Liver (tissue), 9 donors: Measurements from ENCODE around the gene GPI. TPM values are rescaled to one million over a fixed set of nuclear protein-coding genes. Genes with fewer than 3 reads are reported as not detected.

Experiments used
- DNase-seq: peaks from one replicate; pipeline ENCODE4 v3.0.0-alpha.2; 2017; ENCODE audit warnings: low spot score
- H3K27ac ChIP-seq, 2 donors: one replicate each; pipeline ENCODE4 v1.7.0; 2013; ENCODE audit warnings: inconsistent platforms in 2 of 2, low read length in 2 of 2, control low read depth in 1 of 2, low read depth in 1 of 2, mild to moderate bottlenecking in 1 of 2
- H3K27me3 ChIP-seq, 4 donors: one replicate each; pipeline versions ENCODE4 v1.6.1 to v1.7.0; 2013; ENCODE audit warnings: low read length in 3 of 4, inconsistent platforms in 1 of 4, mild to moderate bottlenecking in 1 of 4, moderate library complexity in 1 of 4; ENCODE audit not compliant: control insufficient read depth in 4 of 4, insufficient read depth in 4 of 4
- H3K36me3 ChIP-seq, 4 donors: one replicate each; pipeline versions ENCODE4 v1.6.1 to v1.7.0; 2013; ENCODE audit warnings: low read length in 3 of 4, mild to moderate bottlenecking in 3 of 4, low read depth in 1 of 4, moderate library complexity in 1 of 4; ENCODE audit not compliant: control insufficient read depth in 4 of 4, insufficient read depth in 3 of 4
- H3K4me1 ChIP-seq, 4 donors: one replicate each; pipeline versions ENCODE4 v1.6.1 to v1.7.0; 2013; ENCODE audit warnings: low read length in 3 of 4, mild to moderate bottlenecking in 3 of 4, moderate library complexity in 1 of 4; ENCODE audit not compliant: control insufficient read depth in 4 of 4, insufficient read depth in 4 of 4
- H3K4me3 ChIP-seq, 3 donors: one replicate each; pipeline versions ENCODE4 v1.6.1 to v1.7.0; 2013; ENCODE audit warnings: low read length in 3 of 3, control low read depth in 1 of 3, low read depth in 1 of 3, mild to moderate bottlenecking in 1 of 3
- H3K9ac ChIP-seq, 2 donors: one replicate each; pipeline ENCODE4 v1.7.0; 2013; ENCODE audit warnings: low read length in 2 of 2, mild to moderate bottlenecking in 2 of 2, moderate library complexity in 2 of 2, control low read depth in 1 of 2, low read depth in 1 of 2
- H3K9me3 ChIP-seq, 4 donors: one replicate each; pipeline versions ENCODE4 v1.6.1 to v1.7.0; 2013; ENCODE audit warnings: low read length in 3 of 4; ENCODE audit not compliant: control insufficient read depth in 4 of 4
- EGR1 ChIP-seq, 2 donors: IDR thresholded peaks; 2 replicates each; pipeline ENCODE4 v1.6.1; 2016 to 2018; ENCODE audit warnings: antibody characterized with exemption in 2 of 2, low read depth in 2 of 2
- FOXA1 ChIP-seq: IDR thresholded peaks from 2 replicates; pipeline ENCODE4 v1.6.1; 2016; ENCODE audit warnings: antibody characterized with exemption
- FOXA2 ChIP-seq: IDR thresholded peaks from 2 replicates; pipeline ENCODE4 v1.6.1; 2016; ENCODE audit warnings: antibody characterized with exemption
- HNF4A ChIP-seq, 2 donors: conservative IDR thresholded peaks; 2 replicates each; pipeline ENCODE4 v1.6.1; 2016; ENCODE audit warnings: antibody characterized with exemption in 2 of 2, mild to moderate bottlenecking in 2 of 2
- HNF4G ChIP-seq: IDR thresholded peaks from 2 replicates; pipeline ENCODE4 v1.6.1; 2016; ENCODE audit warnings: antibody characterized with exemption
- JUND ChIP-seq, 2 donors: IDR thresholded peaks; 2 replicates each; pipeline ENCODE4 v1.6.1; 2016; ENCODE audit warnings: antibody characterized with exemption in 2 of 2
- NR2F2 ChIP-seq: IDR thresholded peaks from 2 replicates; pipeline ENCODE4 v1.6.1; 2016; ENCODE audit warnings: antibody characterized with exemption
- RAD21 ChIP-seq, 2 donors: IDR thresholded peaks; 2 replicates each; pipeline ENCODE4 v1.6.1; 2016; ENCODE audit warnings: antibody characterized with exemption in 2 of 2, mild to moderate bottlenecking in 2 of 2
- REST ChIP-seq: IDR thresholded peaks from 2 replicates; pipeline ENCODE4 v1.6.1; 2016; ENCODE audit warnings: antibody characterized with exemption, mild to moderate bottlenecking
- RXRA ChIP-seq, 2 donors: IDR thresholded peaks; 2 replicates each; pipeline ENCODE4 v1.6.1; 2017 to 2018; ENCODE audit warnings: antibody characterized with exemption in 2 of 2, mild to moderate bottlenecking in 1 of 2
- SP1 ChIP-seq: IDR thresholded peaks from 2 replicates; pipeline ENCODE4 v1.6.1; 2018; ENCODE audit warnings: antibody characterized with exemption, mild to moderate bottlenecking
- TAF1 ChIP-seq: conservative IDR thresholded peaks from 2 replicates; pipeline ENCODE4 v1.6.1; 2016; ENCODE audit warnings: antibody characterized with exemption, mild to moderate bottlenecking
- WGBS: extraction: QIAGEN DNeasy Blood & Tissue Kit; methylation state at CpG from one replicate; pipeline ENCODE4 v1.1.7; 2013; 5-methylcytosine and 5-hydroxymethylcytosine counted together
- polyA plus RNA-seq, 2 donors: library from polyadenylated mRNA; stranded (reverse) in 1 of 2; unstranded in 1 of 2; fragments of 200-250 nt in 1 of 2; fragments of >200 nt in 1 of 2; fragmentation: Nextera tagmentation in 1 of 2; extraction: Ambion mirVana in 1 of 2; gene quantifications; one replicate each; pipeline versions ENCODE4 v1.2.1 to v1.2.3, GENCODE V29; 2013 to 2015
- total RNA-seq, 2 donors: library from RNA; depleted of rRNA; stranded (reverse); fragments of >200 nt; gene quantifications; one replicate each; pipeline ENCODE4 v1.2.3, GENCODE V29; 2014
- TF ChIP-seq, protein P1 (sequence below): IDR thresholded peaks from 2 replicates; pipeline ENCODE4 v1.6.1; 2016; ENCODE audit warnings: antibody characterized with exemption
- TF ChIP-seq, protein P2 (sequence below): fragments of 150-350 bp; IDR thresholded peaks from 2 replicates; pipeline ENCODE4 v1.5.1; 2017; ENCODE audit warnings: improper control_type of control experiment, low read depth, low read length; ENCODE audit not compliant: missing input control
- TF ChIP-seq, protein P3 (sequence below): IDR thresholded peaks from 2 replicates; pipeline ENCODE4 v1.6.1; 2016; ENCODE audit warnings: antibody characterized with exemption
- TF ChIP-seq, protein P4 (sequence below): IDR thresholded peaks from 2 replicates; pipeline ENCODE4 v1.6.1; 2016; ENCODE audit warnings: antibody characterized with exemption
- donor health status: healthy.
- donor health status: healthy.
- donor health status: healthy.
- donor health status: healthy.
- donor health status: healthy.

The GPI gene
- 100 to 1,000 TPM in 1 of 2 donors, 10 to 100 TPM in 1; 61.8 to 182 TPM for total RNA-seq
- 100 to 1,000 TPM; 133 to 191 TPM for polyA plus RNA-seq

DNA sequence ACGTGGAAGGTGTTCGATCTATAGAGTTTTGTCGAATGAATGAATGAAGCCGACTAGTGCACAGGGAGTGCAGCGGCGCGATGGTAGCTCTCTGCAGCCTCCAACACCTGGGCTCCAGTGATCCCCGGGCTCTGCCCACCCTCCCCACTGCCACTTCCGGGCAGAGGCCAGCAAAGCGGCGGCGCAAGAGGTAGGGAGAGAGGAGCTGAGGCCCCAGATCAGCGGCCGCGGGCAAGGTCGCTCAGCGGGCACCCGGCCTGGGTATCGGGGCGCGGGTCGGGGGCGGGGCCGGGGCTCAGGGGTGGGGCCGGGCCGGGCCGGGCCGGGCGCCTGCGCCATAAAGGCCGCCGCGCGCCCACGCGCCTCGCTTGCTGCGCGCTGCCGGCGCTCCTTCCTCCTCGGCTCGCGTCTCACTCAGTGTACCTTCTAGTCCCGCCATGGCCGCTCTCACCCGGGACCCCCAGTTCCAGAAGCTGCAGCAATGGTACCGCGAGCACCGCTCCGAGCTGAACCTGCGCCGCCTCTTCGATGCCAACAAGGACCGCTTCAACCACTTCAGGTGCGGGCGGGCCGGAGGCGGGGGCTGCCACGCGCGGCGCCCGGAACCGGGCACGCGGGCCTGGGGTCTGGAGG is at the start of gene GPI:
GPI (plus strand) TSS at position 367 of the 633 bp plus-strand sequence; CDS start at position 438, 71 bp downstream.
- peak; percentile 48 for DNase-seq
- WGBS: under 1% methylated on average over 67 of the region's 67 CpGs
- TF ChIP-seq JUND (IDR thresholded peaks at IDR 0.05): no peak
- no peak for TF ChIP-seq HNF4A (conservative IDR thresholded peaks at IDR 0.05)
- TF ChIP-seq, protein P1, sequence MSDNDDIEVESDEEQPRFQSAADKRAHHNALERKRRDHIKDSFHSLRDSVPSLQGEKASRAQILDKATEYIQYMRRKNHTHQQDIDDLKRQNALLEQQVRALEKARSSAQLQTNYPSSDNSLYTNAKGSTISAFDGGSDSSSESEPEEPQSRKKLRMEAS: no peak
- no peak for TF ChIP-seq REST
- no peak for TF ChIP-seq FOXA1
- no peak for TF ChIP-seq EGR1 (IDR thresholded peaks at IDR 0.05; ENCODE audit: low read depth in 2 of 2)
- no peak for TF ChIP-seq SP1
- TF ChIP-seq, protein P2, sequence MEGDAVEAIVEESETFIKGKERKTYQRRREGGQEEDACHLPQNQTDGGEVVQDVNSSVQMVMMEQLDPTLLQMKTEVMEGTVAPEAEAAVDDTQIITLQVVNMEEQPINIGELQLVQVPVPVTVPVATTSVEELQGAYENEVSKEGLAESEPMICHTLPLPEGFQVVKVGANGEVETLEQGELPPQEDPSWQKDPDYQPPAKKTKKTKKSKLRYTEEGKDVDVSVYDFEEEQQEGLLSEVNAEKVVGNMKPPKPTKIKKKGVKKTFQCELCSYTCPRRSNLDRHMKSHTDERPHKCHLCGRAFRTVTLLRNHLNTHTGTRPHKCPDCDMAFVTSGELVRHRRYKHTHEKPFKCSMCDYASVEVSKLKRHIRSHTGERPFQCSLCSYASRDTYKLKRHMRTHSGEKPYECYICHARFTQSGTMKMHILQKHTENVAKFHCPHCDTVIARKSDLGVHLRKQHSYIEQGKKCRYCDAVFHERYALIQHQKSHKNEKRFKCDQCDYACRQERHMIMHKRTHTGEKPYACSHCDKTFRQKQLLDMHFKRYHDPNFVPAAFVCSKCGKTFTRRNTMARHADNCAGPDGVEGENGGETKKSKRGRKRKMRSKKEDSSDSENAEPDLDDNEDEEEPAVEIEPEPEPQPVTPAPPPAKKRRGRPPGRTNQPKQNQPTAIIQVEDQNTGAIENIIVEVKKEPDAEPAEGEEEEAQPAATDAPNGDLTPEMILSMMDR: no peak
- TF ChIP-seq HNF4G: no peak
- TF ChIP-seq, protein P3, sequence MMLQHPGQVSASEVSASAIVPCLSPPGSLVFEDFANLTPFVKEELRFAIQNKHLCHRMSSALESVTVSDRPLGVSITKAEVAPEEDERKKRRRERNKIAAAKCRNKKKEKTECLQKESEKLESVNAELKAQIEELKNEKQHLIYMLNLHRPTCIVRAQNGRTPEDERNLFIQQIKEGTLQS: no peak
- TF ChIP-seq NR2F2: no peak
- TF ChIP-seq RXRA (IDR thresholded peaks at IDR 0.05): no peak
- TF ChIP-seq TAF1: no peak
- no peak for TF ChIP-seq RAD21 (IDR thresholded peaks at IDR 0.05)
- no peak for TF ChIP-seq FOXA2
- TF ChIP-seq, protein P4, sequence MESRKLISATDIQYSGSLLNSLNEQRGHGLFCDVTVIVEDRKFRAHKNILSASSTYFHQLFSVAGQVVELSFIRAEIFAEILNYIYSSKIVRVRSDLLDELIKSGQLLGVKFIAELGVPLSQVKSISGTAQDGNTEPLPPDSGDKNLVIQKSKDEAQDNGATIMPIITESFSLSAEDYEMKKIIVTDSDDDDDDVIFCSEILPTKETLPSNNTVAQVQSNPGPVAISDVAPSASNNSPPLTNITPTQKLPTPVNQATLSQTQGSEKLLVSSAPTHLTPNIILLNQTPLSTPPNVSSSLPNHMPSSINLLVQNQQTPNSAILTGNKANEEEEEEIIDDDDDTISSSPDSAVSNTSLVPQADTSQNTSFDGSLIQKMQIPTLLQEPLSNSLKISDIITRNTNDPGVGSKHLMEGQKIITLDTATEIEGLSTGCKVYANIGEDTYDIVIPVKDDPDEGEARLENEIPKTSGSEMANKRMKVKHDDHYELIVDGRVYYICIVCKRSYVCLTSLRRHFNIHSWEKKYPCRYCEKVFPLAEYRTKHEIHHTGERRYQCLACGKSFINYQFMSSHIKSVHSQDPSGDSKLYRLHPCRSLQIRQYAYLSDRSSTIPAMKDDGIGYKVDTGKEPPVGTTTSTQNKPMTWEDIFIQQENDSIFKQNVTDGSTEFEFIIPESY: no peak
- peak within 1 kb of the TSS; percentile 75 to 90 (median 85) for H3K4me3 ChIP-seq
- H3K27ac ChIP-seq: peak within 1 kb of the TSS; percentile 73 to 81
- peak within 1 kb of the TSS; percentile 46 to 95 for H3K9ac ChIP-seq
- H3K36me3 ChIP-seq: peaks cover 2 to 13% (median 9%) of the 10 kb centered on the region in 4 donors
- H3K9me3 ChIP-seq: no peaks in the 10 kb centered on the region
- H3K4me1 ChIP-seq: peaks cover 11 to 42% (median 23%) of the 10 kb centered on the region in 4 donors
- no peaks in the 10 kb centered on the region for H3K27me3 ChIP-seq
